OCI-LY3 (cell line): ENCODE measurements around the gene ACP6.

Source experiments
- EZH2phosphoT487 ChIP-seq: fragments of 200-600 bp; shearing (Covaris generic); IDR thresholded peaks from 2 replicates; pipeline ENCODE4 v1.6.1; 2018; ENCODE audit warnings: antibody characterized with exemption, mixed run types, low read depth
- TF ChIP-seq, protein P1 (sequence below): fragments of 200-600, 300-600 bp; sonication (generic); IDR thresholded peaks from 2 replicates; pipeline ENCODE4 v1.5.1; 2014; ENCODE audit warnings: antibody characterized with exemption, low read length, low read depth

DNA sequence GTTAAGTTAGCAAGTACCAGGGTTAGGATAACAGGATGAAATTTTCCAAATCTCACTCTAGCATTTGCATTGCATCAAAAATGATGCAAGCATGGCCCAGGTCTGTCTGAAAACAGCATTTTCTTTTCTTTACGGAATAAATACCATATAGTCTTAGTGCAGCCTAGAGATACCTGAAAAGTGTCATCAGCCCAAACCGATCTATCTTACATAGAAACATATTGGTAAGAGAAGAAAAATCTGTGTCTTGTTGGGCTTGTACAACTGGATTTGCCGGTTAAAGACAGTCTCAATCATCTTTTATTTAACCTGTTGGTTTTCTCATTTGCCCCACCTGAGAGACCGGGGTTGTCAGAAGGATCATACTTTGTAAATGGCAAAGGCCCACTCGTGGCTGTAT lies 15.8 kb downstream of the ACP6 start:
- TF ChIP-seq, protein P1, sequence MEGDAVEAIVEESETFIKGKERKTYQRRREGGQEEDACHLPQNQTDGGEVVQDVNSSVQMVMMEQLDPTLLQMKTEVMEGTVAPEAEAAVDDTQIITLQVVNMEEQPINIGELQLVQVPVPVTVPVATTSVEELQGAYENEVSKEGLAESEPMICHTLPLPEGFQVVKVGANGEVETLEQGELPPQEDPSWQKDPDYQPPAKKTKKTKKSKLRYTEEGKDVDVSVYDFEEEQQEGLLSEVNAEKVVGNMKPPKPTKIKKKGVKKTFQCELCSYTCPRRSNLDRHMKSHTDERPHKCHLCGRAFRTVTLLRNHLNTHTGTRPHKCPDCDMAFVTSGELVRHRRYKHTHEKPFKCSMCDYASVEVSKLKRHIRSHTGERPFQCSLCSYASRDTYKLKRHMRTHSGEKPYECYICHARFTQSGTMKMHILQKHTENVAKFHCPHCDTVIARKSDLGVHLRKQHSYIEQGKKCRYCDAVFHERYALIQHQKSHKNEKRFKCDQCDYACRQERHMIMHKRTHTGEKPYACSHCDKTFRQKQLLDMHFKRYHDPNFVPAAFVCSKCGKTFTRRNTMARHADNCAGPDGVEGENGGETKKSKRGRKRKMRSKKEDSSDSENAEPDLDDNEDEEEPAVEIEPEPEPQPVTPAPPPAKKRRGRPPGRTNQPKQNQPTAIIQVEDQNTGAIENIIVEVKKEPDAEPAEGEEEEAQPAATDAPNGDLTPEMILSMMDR = no peak
- no peak for TF ChIP-seq EZH2phosphoT487
